GM12874 (cell line): Measurements from ENCODE around the gene CRYBB2.

Experiments
- CTCF ChIP-seq: IDR thresholded peaks from 2 replicates; pipeline ENCODE4 v1.5.1; 2011; ENCODE audit warnings: low read depth, mild to moderate bottlenecking, control low read depth, low read length, moderate library complexity; ENCODE audit not compliant: insufficient read depth

The CRYBB2 gene

DNA sequence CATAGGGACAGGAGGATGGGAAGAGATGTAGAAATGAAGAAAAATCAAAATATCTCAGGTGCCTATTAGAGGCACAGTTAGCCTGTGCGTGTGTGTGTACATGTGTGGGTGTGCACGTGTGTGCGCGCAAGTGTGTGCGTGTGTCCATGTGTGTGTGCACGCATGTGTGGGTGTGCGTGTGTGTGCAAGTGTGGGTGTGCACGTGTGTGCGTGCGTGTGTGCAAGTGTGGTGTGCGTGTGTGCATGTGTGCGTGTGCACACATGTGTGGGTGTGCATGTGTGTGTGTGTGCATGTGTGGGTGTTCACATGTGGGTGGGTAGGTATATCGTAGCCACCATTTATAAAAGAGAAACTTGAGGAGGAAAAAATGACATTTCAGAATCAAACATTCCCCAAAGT is 9.4 kb downstream of the CRYBB2 start:
- no peak for TF ChIP-seq CTCF

DNA sequence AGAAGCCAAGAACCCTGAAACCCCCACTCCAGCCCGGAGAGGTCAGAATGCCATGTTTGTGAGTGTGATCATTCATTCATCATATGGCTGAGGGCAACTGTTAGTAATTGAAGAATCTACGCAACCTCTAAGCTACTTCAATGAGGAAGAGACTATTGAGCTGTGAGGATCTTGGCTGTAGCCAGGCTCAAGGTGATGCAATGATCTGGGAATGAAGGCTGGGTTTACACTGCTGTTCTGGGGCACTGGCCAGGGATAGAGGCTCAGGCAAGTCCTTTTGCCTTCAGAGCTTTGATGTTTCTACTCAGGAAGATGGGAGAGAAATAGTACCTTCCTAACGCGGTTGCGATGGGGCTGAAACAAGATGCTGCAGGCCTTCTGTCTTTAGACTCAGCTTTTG is 12.9 kb downstream of the CRYBB2 start:
- TF ChIP-seq CTCF: no peak

- peak; percentile 86 for TF ChIP-seq CTCF
These were observed 16.3 kb downstream of the CRYBB2 start for GRCh38 chr22:25235547-25236290.

- no peak for TF ChIP-seq CTCF
These were observed 17.0 kb downstream of the CRYBB2 start for GRCh38 chr22:25236417-25236816.

DNA sequence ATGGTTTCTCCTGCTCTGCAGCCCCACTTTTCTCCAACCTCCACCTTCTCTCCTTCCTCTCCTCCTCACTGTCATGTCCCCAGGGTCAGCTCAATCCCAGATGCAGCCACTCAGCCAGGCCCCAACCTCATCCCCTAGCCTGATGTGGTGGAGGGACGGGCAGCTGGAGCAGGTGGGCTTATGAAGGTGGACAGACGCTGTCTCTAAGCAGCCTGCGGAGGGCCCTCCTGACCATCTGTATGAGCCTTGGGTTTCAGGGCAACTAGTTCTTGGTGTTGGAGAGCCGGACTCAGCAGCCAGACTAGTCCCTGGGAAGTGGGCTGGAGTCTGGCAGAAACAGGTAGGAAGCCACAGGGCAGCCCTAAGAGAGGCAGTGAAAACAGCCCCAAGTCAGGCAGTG is 18.1 kb downstream of the CRYBB2 start:
- no peak for TF ChIP-seq CTCF
